ENCODE measurements around the gene GID8. TPM values are rescaled to one million over a fixed set of nuclear protein-coding genes. Genes with fewer than 3 reads are reported as not detected.
"Not testable (repeated sequence)": the region's sequence is repeated elsewhere in the genome, so short reads cannot be mapped to it uniquely, and the experiment has no call there.

The GID8 gene
- polyA plus RNA-seq, 6 donors from 2014 or later, result 15.7 to 19.7 (median 17.8) TPM

DNA sequence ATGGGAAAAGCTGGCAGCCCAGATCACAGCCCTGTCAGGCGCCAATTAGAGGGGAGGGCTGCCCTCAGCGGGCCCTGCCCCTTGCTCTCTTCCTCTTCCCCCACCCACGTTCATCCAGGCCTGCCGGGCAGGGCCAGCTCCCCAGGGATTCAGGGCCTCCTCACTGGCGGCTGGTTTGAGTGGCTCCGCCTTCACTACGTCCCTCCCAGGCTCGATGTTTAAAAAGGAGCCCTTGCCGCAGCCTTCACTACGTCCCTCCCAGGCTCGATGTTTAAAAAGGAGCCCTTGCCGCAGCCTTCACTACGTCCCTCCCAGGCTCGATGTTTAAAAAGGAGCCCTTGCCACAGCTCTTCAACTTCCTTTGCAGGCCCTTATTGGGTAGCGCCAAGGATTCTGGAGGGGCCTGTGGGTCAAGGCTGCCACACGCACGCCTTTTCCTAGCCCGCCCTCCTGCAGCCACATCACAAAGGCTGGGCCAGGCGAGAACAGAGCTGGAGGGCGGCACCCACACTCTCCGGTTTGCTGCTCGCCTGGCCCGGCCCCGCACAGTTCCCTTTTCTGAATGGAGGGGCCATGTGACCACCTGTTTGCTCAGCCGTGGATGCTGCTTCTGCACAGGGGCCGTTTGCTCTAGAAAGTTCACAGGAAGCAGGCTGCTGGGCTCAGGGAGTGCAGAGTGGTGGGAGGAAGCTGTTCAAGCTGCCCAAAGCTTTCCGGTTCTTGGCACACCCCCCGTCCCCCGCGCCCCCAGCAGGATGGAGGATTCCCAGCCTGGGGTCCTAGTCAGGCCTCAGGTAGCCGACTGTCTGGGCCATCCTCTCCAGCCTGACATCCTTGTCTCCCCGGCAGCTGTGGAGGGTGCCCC is 16.1 kb downstream of the GID8 start:
- Mint-ChIP-seq H3K9me3 (peaks cover 0 to 2% (median 0%) of the 10 kb centered on the region in 7 donors), H3K36me3 (no peaks in the 10 kb centered on the region), H3K27me3 (no peaks in the 10 kb centered on the region), H3K27ac (peak overlapping the region; percentile 92 to 98 (median 98)), H3K4me1 (peaks cover 15 to 41% (median 33%) of the 10 kb centered on the region in 3 donors), H3K4me3 (peak overlapping the region; percentile 92 to 98 (median 95))
- DNase-seq (peak; percentile 92), ATAC-seq (ENCODE audit: low read depth in 2 of 2) (peak; percentile 92 to 94)

DNA sequence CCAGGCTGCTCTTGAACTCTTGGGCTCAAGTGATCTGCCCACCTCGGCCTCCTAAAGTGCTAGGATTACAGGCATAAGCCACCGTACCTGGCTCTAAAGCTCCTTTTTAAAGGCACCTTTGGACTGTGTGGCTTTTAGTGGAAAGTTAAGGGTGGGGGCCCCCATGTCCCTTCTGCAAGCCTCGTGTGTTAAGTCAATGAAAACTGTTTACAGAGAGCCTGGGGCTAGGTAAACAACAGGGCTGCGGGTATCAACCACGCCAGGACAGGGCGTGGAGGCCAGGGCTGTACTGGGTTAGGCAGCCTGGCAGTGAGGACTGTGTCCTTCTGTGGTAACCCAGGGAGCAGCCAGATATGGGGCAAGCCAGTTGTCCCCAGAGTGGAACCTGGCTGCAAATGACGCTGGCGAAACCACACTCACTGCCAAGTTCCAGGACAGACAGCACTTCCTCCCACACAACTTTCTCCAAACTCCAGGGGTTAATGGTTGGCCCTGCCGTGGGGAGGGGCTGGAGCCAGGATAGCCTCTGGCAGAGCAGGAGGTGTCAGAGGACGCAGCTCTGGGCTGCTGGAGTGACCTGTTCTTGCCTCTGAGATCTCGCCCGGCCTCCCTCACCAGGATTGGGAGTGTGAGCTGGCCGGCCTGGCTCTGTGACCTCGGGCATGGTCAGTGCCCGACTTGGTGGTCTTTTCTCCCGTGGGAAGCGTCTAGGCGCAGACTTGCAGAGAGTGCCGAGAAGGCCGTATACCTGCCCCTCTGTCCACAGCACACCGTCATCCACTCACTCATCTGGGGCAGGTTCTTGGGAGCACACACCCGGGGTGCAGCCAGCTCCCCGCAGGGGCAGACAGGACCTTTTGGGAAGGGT is 17.8 kb downstream of the GID8 start:
- Mint-ChIP-seq H3K9me3 (no peaks in the 10 kb centered on the region), H3K27ac (peak overlapping the region in 2 of 6 donors; percentile 29 to 73), H3K36me3 (no peaks in the 10 kb centered on the region), H3K27me3 (no peaks in the 10 kb centered on the region), H3K4me3 (peak overlapping the region in 5 of 8 donors; percentile 40 to 98 (median 75)), H3K4me1 (peaks cover 15 to 46% (median 38%) of the 10 kb centered on the region in 3 donors)
- no peak for ATAC-seq (ENCODE audit: low read depth in 2 of 2)
- DNase-seq, result no peak

DNA sequence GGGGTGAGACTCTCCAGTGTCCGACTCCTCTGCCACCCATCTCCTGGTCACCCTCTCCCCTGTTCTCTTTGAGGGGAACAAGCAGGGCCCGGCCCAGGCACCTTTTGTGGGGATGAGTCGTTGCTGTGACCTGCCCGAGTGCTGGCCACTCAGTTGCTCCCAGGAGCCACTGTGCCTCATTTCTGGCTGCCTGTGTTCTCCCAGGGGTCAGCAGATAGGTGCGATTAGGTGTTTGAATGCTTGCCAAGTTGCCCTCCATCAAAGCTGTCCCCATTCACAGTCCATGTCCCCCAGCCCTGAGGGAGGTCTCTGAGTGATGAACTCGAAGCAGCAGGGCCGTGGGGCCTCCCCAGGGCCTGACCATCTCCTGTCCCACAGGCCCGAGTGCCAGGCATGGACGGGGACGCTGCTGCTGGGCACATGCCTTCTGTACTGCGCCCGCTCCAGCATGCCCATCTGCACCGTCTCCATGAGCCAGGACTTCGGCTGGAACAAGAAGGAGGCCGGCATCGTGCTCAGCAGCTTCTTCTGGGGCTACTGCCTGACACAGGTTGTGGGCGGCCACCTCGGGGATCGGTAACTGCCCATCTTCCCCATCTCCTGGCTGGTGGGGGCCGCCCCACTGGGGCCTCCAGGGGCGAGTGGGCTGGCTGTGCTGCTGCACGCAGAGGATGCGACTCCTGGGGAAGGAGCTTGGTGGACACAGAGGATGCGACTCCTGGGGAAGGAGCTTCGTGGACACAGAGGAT is 18.6 kb downstream of the GID8 start:
- DNase-seq (no peak), ATAC-seq (ENCODE audit: low read depth in 2 of 2) (no peak)
- H3K4me1 Mint-ChIP-seq, result peaks cover 15 to 46% (median 34%) of the 10 kb centered on the region in 3 donors
- H3K27me3 Mint-ChIP-seq, result no peaks in the 10 kb centered on the region
- H3K4me3 Mint-ChIP-seq, result peak overlapping the region in 2 of 8 donors; percentile 52 to 57
- no peaks in the 10 kb centered on the region for H3K9me3 Mint-ChIP-seq
- no peaks in the 10 kb centered on the region for H3K36me3 Mint-ChIP-seq
- peak overlapping the region in 2 of 6 donors; percentile 34 to 73 for H3K27ac Mint-ChIP-seq

DNA sequence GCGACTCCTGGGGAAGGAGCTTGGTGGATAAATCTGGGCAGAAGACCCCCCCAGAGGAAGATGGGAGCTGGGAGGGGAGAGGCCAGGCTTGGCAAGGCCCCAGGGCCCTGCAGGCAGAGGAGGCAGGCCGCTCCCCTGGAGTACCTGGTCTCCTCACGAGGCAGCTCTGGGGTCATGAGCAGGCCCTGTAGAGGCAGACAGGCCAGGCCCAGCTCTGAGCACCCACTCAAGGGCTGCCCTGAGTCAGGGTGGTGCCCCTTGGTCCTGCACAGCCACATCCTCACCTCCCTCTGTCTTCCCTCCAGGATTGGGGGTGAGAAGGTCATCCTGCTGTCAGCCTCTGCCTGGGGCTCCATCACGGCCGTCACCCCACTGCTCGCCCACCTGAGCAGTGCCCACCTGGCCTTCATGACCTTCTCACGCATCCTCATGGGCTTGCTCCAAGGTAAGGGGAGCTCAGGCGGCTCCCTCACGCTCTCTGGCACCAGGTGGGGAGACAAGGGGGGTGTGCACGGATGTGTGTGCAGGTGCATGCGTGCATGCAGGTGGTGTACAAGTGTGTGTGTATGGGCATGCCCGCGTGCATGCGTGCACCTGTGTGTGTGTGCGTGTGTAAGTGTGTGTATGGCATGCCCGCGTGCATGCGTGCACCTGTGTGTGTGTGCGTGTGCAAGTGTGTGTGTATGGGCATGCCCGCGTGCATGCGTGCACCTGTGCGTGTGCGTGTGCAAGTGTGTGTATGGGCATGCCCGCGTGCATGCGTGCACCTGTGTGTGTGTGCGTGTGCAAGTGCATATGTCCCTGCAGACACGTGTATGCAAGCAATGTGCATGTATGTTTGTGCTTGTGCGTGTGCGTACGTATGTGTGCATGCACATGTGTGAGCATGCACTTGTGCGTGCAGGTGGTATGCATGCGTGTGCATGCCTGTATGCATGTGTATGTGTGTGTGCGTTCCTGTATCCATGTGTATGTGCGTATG is 19.5 kb downstream of the GID8 start:
- no peak for ATAC-seq (ENCODE audit: low read depth in 2 of 2)
- no peak for DNase-seq
- Mint-ChIP-seq H3K4me1 (peaks cover 11 to 41% (median 32%) of the 10 kb centered on the region in 3 donors), H3K9me3 (no peaks in the 10 kb centered on the region), H3K36me3 (no peaks in the 10 kb centered on the region), H3K4me3 (peak overlapping the region in 1 of 8 donors; percentile 37), H3K27ac (peak overlapping the region in 2 of 6 donors; percentile 34 to 72), H3K27me3 (no peaks in the 10 kb centered on the region)

DNA sequence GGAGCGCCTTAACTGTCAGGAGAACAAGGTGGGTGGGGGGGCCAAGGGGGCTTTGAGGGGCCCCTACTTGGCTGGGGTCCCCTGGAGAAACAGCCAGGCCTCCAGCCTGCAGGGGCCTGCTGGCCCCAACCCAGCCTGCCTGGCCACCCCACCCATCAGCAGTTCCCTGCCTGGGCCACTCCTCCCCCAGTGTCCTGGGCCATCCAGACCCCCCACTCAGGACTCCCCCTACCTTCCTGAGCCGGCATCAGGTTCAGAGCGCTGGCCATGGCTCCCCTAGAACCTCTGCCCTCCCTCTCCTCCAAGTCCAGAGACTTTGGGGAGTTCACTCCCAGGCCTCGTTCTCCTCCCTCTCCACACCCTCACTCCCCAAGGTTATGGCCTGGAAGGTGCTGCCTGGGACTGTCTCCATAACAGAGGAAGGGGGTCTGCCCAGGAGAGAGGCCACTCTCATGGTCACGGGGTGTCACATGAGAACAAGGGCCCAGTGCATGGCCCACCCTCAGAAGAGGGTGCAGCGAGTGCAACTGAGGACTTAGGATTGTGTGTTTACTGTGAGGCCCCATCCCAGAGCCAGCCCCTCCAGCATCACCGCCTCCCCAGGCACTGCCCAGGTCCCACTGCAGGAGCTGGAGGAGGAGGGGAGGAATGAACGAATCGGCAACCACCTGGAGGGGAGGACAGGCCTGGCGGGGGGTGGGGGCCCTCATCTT is 20.6 kb downstream of the GID8 start:
- peak overlapping the region in 1 of 8 donors; percentile 65 for H3K4me3 Mint-ChIP-seq
- no peak for DNase-seq
- H3K27me3 Mint-ChIP-seq, result no peaks in the 10 kb centered on the region
- H3K36me3 Mint-ChIP-seq, result no peaks in the 10 kb centered on the region
- no peak overlapping the region for H3K27ac Mint-ChIP-seq
- H3K4me1 Mint-ChIP-seq, result peaks cover 11 to 33% (median 26%) of the 10 kb centered on the region in 3 donors
- no peaks in the 10 kb centered on the region for H3K9me3 Mint-ChIP-seq
- no peak for ATAC-seq (ENCODE audit: low read depth in 2 of 2)

DNA sequence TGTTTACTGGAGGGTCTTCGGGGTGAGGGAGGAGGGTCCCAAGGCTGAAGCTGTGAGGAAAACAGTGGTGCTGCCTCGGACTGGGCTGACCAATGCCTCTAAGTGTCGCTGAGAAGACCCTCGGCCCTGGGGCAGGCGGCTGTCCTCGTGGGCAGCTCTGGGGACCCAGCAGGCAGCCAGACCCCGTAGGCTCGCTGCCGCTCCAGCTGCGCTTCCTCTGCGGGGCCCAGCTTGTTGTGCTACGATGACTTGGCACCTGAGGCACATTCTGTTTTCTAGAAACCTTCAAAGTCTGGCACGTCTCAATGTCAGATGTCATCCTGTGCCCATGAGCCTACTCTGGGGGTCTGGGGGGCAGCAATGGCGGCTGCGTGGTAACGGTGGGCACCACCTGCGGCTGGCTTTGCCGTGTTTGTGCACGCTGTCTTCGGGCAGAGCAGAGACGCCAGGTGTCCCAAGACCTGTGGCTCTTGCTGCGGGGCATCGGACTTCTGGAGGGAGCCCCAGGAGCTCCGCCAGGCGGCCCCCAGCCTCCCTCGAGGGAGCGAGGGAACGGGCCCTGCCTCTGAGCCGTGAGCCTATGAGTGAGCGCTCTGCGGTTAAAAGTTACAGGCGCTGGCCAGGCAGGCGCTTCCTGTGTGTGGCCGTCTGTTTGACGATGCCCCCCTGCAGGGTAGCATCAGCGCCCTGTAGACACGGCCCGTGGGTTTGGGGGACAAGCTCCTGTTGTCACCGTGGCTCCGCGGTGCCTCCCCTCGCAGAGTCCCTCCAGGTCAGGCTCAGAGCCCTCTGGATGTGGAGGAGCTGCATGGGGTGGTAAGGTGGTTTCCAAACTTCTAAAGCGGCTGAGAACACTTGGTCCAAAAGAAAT is 21.4 kb downstream of the GID8 start:
- ATAC-seq (ENCODE audit: low read depth in 2 of 2) (no peak), DNase-seq (no peak)
- no peak overlapping the region for H3K27ac Mint-ChIP-seq
- no peaks in the 10 kb centered on the region for H3K9me3 Mint-ChIP-seq
- peak overlapping the region in 6 of 8 donors; percentile 42 to 65 (median 56) for H3K4me3 Mint-ChIP-seq
- peaks cover 4 to 25% (median 19%) of the 10 kb centered on the region in 3 donors for H3K4me1 Mint-ChIP-seq
- no peaks in the 10 kb centered on the region for H3K27me3 Mint-ChIP-seq
- no peaks in the 10 kb centered on the region for H3K36me3 Mint-ChIP-seq

DNA sequence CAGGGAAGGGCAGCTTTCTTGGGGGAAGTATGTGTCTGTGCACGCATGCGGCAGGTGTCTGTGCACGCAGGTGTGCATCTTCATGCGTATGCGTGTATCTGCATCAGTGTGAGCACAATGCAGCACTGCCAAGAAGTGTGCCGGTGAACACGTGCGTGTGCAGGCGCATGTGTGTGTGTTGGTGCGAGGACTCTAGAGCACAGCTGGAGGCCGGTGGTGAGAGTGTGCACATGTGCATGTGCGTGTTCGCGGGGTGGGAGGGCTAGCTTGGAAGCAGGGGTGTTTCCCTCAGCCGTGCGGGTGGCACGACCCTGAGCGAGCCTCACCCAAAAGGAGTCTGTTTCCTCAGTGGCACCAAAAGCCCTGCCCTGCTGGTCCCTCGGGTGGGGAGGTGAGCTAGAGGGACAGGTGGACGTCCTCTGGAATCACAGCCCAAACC is 22.1 kb downstream of the GID8 start:
- Mint-ChIP-seq H3K27ac (peak overlapping the region in 1 of 6 donors; percentile 56), H3K27me3 (no peaks in the 10 kb centered on the region), H3K9me3 (no peaks in the 10 kb centered on the region), H3K36me3 (no peaks in the 10 kb centered on the region), H3K4me1 (peaks cover 0 to 20% (median 12%) of the 10 kb centered on the region in 3 donors), H3K4me3 (peak overlapping the region in 4 of 8 donors; percentile 42 to 65 (median 53))
- no peak for DNase-seq
- ATAC-seq (ENCODE audit: low read depth in 2 of 2), result no peak

DNA sequence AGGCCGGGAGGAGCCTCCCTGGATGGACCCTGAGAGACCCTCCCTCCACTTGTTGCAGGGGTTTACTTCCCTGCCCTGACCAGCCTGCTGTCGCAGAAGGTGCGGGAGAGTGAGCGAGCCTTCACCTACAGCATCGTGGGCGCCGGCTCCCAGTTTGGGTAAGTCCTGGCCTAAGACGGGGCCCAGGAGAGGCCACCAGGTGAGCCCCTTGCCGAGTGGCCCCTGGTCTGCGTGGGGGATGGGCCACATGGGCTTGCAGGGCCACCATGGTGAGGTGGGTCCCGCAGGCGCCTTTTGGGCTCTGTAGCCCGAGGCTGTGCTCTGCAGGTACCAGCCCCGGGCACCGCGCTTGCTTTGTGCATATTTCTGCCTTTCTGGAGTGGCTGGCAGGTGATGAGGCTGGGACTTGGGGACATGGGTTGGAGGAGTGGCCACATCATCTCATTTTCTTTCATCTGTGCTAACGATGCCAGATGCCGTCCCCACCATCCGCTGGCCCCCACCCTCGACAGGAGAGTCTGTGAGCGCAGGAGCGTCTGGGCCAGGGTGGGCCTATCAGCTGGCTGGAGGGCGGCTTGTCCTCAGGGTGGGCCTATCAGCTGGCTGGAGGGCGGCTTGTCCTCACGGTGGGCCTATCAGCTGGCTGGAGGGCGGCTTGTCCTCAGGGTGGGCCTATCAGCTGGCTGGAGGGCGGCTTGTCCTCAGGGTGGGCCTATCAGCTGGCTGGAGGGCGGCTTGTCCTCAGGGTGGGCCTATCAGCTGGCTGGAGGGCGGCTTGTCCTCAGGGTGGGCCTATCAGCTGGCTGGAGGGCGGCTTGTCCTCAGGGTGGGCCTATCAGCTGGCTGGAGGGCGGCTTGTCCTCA is 22.7 kb downstream of the GID8 start:
- H3K27me3 Mint-ChIP-seq; DNase-seq; ATAC-seq (ENCODE audit: low read depth in 2 of 2); H3K4me3 Mint-ChIP-seq; H3K36me3 Mint-ChIP-seq; H3K9me3 Mint-ChIP-seq: not testable (repeated sequence)
- Mint-ChIP-seq H3K27ac (peak overlapping the region in 2 of 6 donors; percentile 18 to 60), H3K4me1 (peaks cover 0 to 20% (median 7%) of the 10 kb centered on the region in 3 donors)

DNA sequence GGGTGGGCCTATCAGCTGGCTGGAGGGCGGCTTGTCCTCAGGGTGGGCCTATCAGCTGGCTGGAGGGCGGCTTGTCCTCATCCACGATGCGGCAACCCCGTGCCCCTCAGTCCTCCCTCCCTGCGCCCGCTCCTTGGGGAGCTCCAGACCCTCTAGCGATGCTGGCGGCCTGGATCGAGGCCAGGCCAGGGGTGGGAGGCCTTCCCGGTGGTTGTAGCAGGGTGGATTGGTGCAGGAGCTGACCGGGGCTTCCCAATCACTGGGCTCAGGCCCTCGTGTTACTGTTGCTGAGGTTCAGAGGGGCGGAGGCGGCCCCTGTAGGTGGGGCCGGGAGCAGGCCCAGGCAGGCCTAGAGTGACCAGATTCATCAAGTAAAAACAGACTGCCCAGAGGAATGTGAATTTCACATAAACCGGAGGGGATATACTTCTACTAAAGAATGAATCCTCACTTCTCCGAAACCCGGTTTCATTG is 23.4 kb downstream of the GID8 start:
- no peak for DNase-seq
- ATAC-seq (ENCODE audit: low read depth in 2 of 2), result no peak
- Mint-ChIP-seq H3K27me3 (no peaks in the 10 kb centered on the region), H3K36me3 (no peaks in the 10 kb centered on the region), H3K9me3 (no peaks in the 10 kb centered on the region), H3K4me3 (no peak overlapping the region), H3K27ac (no peak overlapping the region), H3K4me1 (peaks cover 0 to 20% (median 7%) of the 10 kb centered on the region in 3 donors)

DNA sequence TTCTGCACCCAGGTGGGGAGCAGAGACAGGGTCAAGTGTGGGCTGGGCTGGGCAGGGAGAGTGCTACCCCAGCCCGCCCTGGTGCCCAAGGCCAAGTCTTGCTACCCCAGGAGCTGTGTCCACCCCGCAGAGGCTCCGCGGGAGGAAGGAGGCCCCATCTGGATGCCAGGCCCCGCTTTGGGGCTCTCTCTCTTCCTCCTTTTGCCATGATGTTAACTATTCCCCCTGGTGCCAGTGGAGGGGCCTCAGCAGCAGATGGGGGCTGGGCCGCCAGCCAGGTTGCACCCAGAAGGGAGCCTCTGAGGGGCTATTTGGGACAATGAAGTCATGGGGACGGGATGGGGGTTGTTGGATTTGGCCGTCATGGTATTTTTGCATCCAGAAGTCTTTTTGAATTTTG is 23.9 kb downstream of the GID8 start:
- no peak for DNase-seq

More for the DNA sequence above, 23.9 kb downstream of the GID8 start:
- peak overlapping the region in 1 of 6 donors; percentile 68 for H3K27ac Mint-ChIP-seq
- H3K4me1 Mint-ChIP-seq, result peaks cover 0 to 20% (median 7%) of the 10 kb centered on the region in 3 donors
- H3K27me3 Mint-ChIP-seq, result no peaks in the 10 kb centered on the region
- no peaks in the 10 kb centered on the region for H3K9me3 Mint-ChIP-seq
- no peak for ATAC-seq (ENCODE audit: low read depth in 2 of 2)
- H3K4me3 Mint-ChIP-seq, result no peak overlapping the region
- H3K36me3 Mint-ChIP-seq, result no peaks in the 10 kb centered on the region
